Measurements from ENCODE around the gene TLK2. TPM values are rescaled to one million over a fixed set of nuclear protein-coding genes. Genes with fewer than 3 reads are reported as not detected.
"Not testable (repeated sequence)": the region's sequence is repeated elsewhere in the genome, so short reads cannot be mapped to it uniquely, and the experiment has no call there.

TLK2 gene
- total and polyA plus RNA-seq, 2 donors (not counting 3 experiments of a cell fraction or from before 2014, with no cell fraction given): 30.7 to 40.7 TPM

GRCh38 chr17:62511014-62511413 lies 32.4 kb downstream of the TLK2 start:
- DNase-seq (ENCODE audit: low read depth, low spot score); H3K4me3 ChIP-seq (replicated peaks in 1 of 3; ENCODE audit: insufficient read depth in 1 of 3, low read depth in 1 of 3, low read length in 3 of 3); H2AFZ ChIP-seq (ENCODE audit: low read depth, low read length); BruUV-seq (replicated peaks); dilution Hi-C loops (cut with MboI; ENCODE audit: extremely low pct_ligation_motif_present, low sequenced_read_pairs); H3K9me3 ChIP-seq (replicated peaks; ENCODE audit: control insufficient read depth, insufficient read depth, low read length); H3K4me2 ChIP-seq (ENCODE audit: insufficient read depth, low read length); CTCF ChIA-PET; POLR2A ChIA-PET; H3K9me1 ChIP-seq (replicated peaks; ENCODE audit: control insufficient read depth, extremely low read depth, insufficient read depth, low read length); H3K27ac ChIP-seq (ENCODE audit: insufficient read depth, low read depth, low read length); H3K27me3 ChIP-seq (ENCODE audit: control insufficient read depth in 2 of 2, insufficient read depth in 2 of 2, low read length in 2 of 2); H3K4me1 ChIP-seq (ENCODE audit: control insufficient read depth, extremely low read depth, insufficient read depth, low read length); H3K36me3 ChIP-seq (ENCODE audit: control insufficient read depth in 2 of 2, extremely low read depth in 1 of 2, insufficient read depth in 2 of 2, low read length in 2 of 2); FAIRE-seq; H3K9ac ChIP-seq (replicated peaks; ENCODE audit: extremely low read depth, insufficient read depth, low read length); intact Hi-C loops (cut with micrococcal nuclease); H4K20me1 ChIP-seq (replicated peaks; ENCODE audit: control insufficient read depth, extremely low read depth, insufficient read depth, low read length): not testable (repeated sequence)
- peaks cover 68% of the 10 kb centered on the region for H3K79me2 ChIP-seq (ENCODE audit: control insufficient read depth, insufficient read depth, low read length)

DNA sequence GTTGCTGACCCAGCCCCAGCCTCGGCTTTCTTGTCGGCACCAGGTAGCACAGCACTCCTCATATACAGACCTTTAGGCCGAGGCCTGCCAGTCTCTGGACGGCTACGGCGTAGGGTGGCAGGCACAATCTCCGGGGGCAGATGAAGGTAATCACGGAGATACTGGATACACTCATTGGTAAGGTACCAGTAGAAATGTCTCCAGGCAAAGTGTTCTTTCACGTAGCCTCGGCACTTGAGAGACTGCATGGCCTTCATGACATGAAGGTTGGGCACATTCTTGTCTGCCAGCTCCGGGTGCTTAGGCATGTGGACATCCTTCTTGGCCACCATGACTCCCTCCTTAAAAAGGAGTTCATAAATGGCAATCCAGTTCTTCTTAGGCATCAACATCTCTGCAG lies 37.8 kb downstream of the TLK2 start:
- BruUV-seq (replicated peaks); dilution Hi-C loops (cut with MboI; ENCODE audit: extremely low pct_ligation_motif_present, low sequenced_read_pairs); intact Hi-C loops (cut with micrococcal nuclease): not testable (repeated sequence)

DNA sequence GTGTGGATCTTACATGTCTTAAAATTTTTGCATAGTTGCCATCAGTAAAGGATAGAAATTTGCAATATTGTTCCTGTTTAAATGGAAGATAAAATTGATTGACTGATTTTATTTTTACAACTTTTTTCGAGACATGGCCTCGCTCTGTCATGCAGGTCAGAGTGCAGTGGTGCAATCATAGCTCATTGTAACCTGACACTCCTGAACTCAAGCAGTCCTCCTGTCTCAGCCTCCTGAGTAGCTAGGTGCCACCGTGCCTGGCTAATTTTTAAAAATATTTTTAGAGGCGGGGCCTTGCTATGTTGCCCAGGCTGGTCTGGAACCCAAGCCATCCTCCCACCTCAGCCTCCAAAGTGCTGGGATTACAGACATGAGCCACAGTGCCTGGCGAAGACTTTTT lies 42.7 kb downstream of the TLK2 start:
- FAIRE-seq; BruUV-seq (replicated peaks); CTCF ChIA-PET; H3K4me3 ChIP-seq (replicated peaks in 1 of 3; ENCODE audit: insufficient read depth in 1 of 3, low read depth in 1 of 3, low read length in 3 of 3); H3K36me3 ChIP-seq (ENCODE audit: control insufficient read depth in 2 of 2, extremely low read depth in 1 of 2, insufficient read depth in 2 of 2, low read length in 2 of 2); H3K9me3 ChIP-seq (replicated peaks; ENCODE audit: control insufficient read depth, insufficient read depth, low read length); H3K9me1 ChIP-seq (replicated peaks; ENCODE audit: control insufficient read depth, extremely low read depth, insufficient read depth, low read length); dilution Hi-C loops (cut with MboI; ENCODE audit: extremely low pct_ligation_motif_present, low sequenced_read_pairs); H3K9ac ChIP-seq (replicated peaks; ENCODE audit: extremely low read depth, insufficient read depth, low read length); POLR2A ChIA-PET; H4K20me1 ChIP-seq (replicated peaks; ENCODE audit: control insufficient read depth, extremely low read depth, insufficient read depth, low read length); DNase-seq (ENCODE audit: low read depth, low spot score); H3K4me2 ChIP-seq (ENCODE audit: insufficient read depth, low read length); H3K27me3 ChIP-seq (ENCODE audit: control insufficient read depth in 2 of 2, insufficient read depth in 2 of 2, low read length in 2 of 2); intact Hi-C loops (cut with micrococcal nuclease); H3K27ac ChIP-seq (ENCODE audit: insufficient read depth, low read depth, low read length); H2AFZ ChIP-seq (ENCODE audit: low read depth, low read length); H3K4me1 ChIP-seq (ENCODE audit: control insufficient read depth, extremely low read depth, insufficient read depth, low read length): not testable (repeated sequence)
- H3K79me2 ChIP-seq (ENCODE audit: control insufficient read depth, insufficient read depth, low read length): peaks cover 24% of the 10 kb centered on the region

More for the DNA sequence above, 37.8 kb downstream of the TLK2 start:
- H3K9ac ChIP-seq (replicated peaks; ENCODE audit: extremely low read depth, insufficient read depth, low read length); H3K9me1 ChIP-seq (replicated peaks; ENCODE audit: control insufficient read depth, extremely low read depth, insufficient read depth, low read length); H3K4me2 ChIP-seq (ENCODE audit: insufficient read depth, low read length); DNase-seq (ENCODE audit: low read depth, low spot score); H3K9me3 ChIP-seq (replicated peaks; ENCODE audit: control insufficient read depth, insufficient read depth, low read length); H4K20me1 ChIP-seq (replicated peaks; ENCODE audit: control insufficient read depth, extremely low read depth, insufficient read depth, low read length); H3K4me1 ChIP-seq (ENCODE audit: control insufficient read depth, extremely low read depth, insufficient read depth, low read length); H3K27me3 ChIP-seq (ENCODE audit: control insufficient read depth in 2 of 2, insufficient read depth in 2 of 2, low read length in 2 of 2); H3K4me3 ChIP-seq (replicated peaks in 1 of 3; ENCODE audit: insufficient read depth in 1 of 3, low read depth in 1 of 3, low read length in 3 of 3); H3K36me3 ChIP-seq (ENCODE audit: control insufficient read depth in 2 of 2, extremely low read depth in 1 of 2, insufficient read depth in 2 of 2, low read length in 2 of 2); H3K27ac ChIP-seq (ENCODE audit: insufficient read depth, low read depth, low read length); H2AFZ ChIP-seq (ENCODE audit: low read depth, low read length); FAIRE-seq; POLR2A ChIA-PET: not testable (repeated sequence)
- peaks cover 60% of the 10 kb centered on the region for H3K79me2 ChIP-seq (ENCODE audit: control insufficient read depth, insufficient read depth, low read length)
- CTCF ChIA-PET: interaction anchor here (1.8 kb wide), 1 partner anchor 36 kb away, joined by 5 read pairs; no protein-coding TSS in a partner anchor

- H3K9me3 ChIP-seq (replicated peaks; ENCODE audit: control insufficient read depth, insufficient read depth, low read length); H4K20me1 ChIP-seq (replicated peaks; ENCODE audit: control insufficient read depth, extremely low read depth, insufficient read depth, low read length); BruUV-seq (replicated peaks); H3K4me1 ChIP-seq (ENCODE audit: control insufficient read depth, extremely low read depth, insufficient read depth, low read length); H3K4me3 ChIP-seq (replicated peaks in 1 of 3; ENCODE audit: insufficient read depth in 1 of 3, low read depth in 1 of 3, low read length in 3 of 3); dilution Hi-C loops (cut with MboI; ENCODE audit: extremely low pct_ligation_motif_present, low sequenced_read_pairs); POLR2A ChIA-PET; H3K9me1 ChIP-seq (replicated peaks; ENCODE audit: control insufficient read depth, extremely low read depth, insufficient read depth, low read length); CTCF ChIA-PET; H3K9ac ChIP-seq (replicated peaks; ENCODE audit: extremely low read depth, insufficient read depth, low read length); H3K36me3 ChIP-seq (ENCODE audit: control insufficient read depth in 2 of 2, extremely low read depth in 1 of 2, insufficient read depth in 2 of 2, low read length in 2 of 2); DNase-seq (ENCODE audit: low read depth, low spot score); H3K79me2 ChIP-seq (ENCODE audit: control insufficient read depth, insufficient read depth, low read length); H3K27ac ChIP-seq (ENCODE audit: insufficient read depth, low read depth, low read length); H3K4me2 ChIP-seq (ENCODE audit: insufficient read depth, low read length); H2AFZ ChIP-seq (ENCODE audit: low read depth, low read length); H3K27me3 ChIP-seq (ENCODE audit: control insufficient read depth in 2 of 2, insufficient read depth in 2 of 2, low read length in 2 of 2); intact Hi-C loops (cut with micrococcal nuclease); FAIRE-seq: not testable (repeated sequence)
Measured at GRCh38 chr17:62524077-62524476, 45.5 kb downstream of the TLK2 start.

Data from endothelial cell of umbilical vein (primary cell).